Stomach smooth muscle (tissue), 2 donors: ENCODE data around the gene MYOZ3.

Experiments used
- H3K27ac ChIP-seq: one replicate; pipeline ENCODE4 v1.7.0; 2013; ENCODE audit warnings: mild to moderate bottlenecking, low read length, inconsistent platforms
- H3K27me3 ChIP-seq, 2 donors: one replicate each; pipeline ENCODE4 v1.7.0; 2013; ENCODE audit warnings: low read length in 2 of 2; ENCODE audit not compliant: insufficient read depth in 2 of 2, control insufficient read depth in 1 of 2
- H3K36me3 ChIP-seq, 2 donors: one replicate each; pipeline ENCODE4 v1.7.0; 2013; ENCODE audit warnings: low read length in 2 of 2; ENCODE audit not compliant: control insufficient read depth in 2 of 2, insufficient read depth in 2 of 2
- H3K4me1 ChIP-seq: one replicate; pipeline ENCODE4 v1.7.0; 2013; ENCODE audit warnings: low read length; ENCODE audit not compliant: control insufficient read depth, insufficient read depth
- H3K4me3 ChIP-seq, 2 donors: one replicate each; pipeline ENCODE4 v1.7.0; 2013; ENCODE audit warnings: low read length in 2 of 2
- H3K9ac ChIP-seq, 2 donors: one replicate each; pipeline ENCODE4 v1.7.0; 2013; ENCODE audit warnings: low read length in 2 of 2, mild to moderate bottlenecking in 1 of 2
- H3K9me3 ChIP-seq, 2 donors: one replicate each; pipeline ENCODE4 v1.7.0; 2013; ENCODE audit warnings: low read length in 2 of 2; ENCODE audit not compliant: control insufficient read depth in 2 of 2
- donor health status: healthy.
- donor health status: Pancreatic carcinoma.

The MYOZ3 gene

DNA sequence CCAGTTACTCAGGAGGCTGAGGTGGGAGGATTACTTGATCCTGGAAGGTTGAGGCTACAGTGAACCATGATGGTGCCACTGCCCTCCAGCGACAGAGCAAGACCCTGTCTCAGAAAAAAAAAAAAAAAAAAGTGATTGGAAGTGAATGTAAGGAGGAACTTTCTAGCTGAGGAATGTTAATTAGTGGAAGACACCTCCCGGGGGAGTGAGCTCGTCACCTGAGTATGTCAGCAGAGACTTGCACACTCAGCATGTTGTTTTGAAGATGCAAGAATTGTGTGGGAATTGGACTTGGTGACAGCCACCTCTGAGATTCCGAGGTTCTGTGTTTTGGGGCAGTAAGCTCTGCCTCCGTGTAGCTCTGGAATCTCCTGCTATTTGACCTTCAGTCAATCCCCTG, 17.0 kb upstream of the MYOZ3 start:
- Histone ChIP-seq H3K27me3 (no peaks in the 10 kb centered on the region), H3K36me3 (peaks cover 8% of the 10 kb centered on the region in 2 donors), H3K9ac (peak overlapping the region in 1 of 2 donors; percentile 36), H3K4me1 (peaks cover 77% of the 10 kb centered on the region), H3K4me3 (no peak overlapping the region), H3K27ac (peak overlapping the region; percentile 55), H3K9me3 (no peaks in the 10 kb centered on the region)

DNA sequence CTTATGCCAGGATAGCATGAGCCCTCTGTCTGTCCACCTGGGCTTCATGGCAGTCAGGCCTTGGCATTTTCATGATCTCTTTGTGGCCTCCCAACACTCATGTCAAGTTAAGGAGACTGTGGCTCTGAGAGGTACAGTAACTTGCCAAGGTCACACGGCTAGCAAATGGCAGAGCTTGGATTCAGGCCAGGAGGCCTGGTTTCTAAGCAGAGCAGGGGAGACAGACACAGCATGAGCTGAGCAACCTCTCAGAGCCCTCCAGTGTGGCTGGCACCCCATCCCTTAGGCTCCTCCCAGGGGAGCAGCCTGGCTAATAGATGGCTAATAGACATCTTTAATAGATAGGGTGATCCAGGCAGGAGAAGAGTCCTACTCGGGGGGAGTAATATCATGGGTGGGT, 16.5 kb upstream of the MYOZ3 start:
- H3K36me3 ChIP-seq, result peaks cover 8 to 11% of the 10 kb centered on the region in 2 donors
- peaks cover 73% of the 10 kb centered on the region for H3K4me1 ChIP-seq
- no peaks in the 10 kb centered on the region for H3K9me3 ChIP-seq
- H3K27me3 ChIP-seq, result no peaks in the 10 kb centered on the region
- H3K9ac ChIP-seq, result peak overlapping the region; percentile 0 to 36
- H3K4me3 ChIP-seq, result peak overlapping the region in 1 of 2 donors; percentile 35
- peak overlapping the region; percentile 55 for H3K27ac ChIP-seq

DNA sequence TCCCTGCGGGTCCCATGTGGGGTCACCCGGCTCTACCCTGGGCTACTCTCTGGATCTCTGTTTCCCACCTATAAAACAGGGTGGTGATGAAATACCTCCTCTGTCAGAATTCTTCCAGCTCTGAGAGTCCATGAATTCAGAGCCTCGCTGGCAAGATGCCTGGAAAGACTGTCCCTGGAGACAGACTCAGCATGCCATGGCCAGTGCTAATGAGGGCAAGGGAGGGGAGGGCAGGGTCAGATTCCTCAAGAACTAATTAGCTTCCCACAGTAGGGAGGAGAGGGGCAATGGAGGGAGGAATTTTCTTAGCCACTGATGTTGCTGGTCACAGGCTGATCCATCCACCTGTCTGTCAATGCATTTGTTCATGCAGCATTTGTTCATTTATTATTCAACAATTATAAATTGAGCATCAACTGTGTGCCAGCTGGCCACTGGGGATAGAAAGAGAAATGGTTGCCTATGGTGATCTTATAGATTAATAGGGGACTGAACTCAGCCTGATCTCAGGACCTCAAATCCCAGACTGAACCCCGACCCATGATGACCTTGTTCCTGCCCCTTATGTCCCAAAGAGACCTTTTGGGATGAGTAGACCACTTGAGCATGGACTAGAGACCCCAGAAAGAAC, 15.9 kb upstream of the MYOZ3 start:
- H3K36me3 ChIP-seq, result peaks cover 8 to 15% of the 10 kb centered on the region in 2 donors
- H3K9me3 ChIP-seq, result no peaks in the 10 kb centered on the region
- peak overlapping the region; percentile 55 for H3K27ac ChIP-seq
- H3K4me1 ChIP-seq, result peaks cover 70% of the 10 kb centered on the region
- no peaks in the 10 kb centered on the region for H3K27me3 ChIP-seq
- peak overlapping the region; percentile 0 to 47 for H3K9ac ChIP-seq
- H3K4me3 ChIP-seq, result peak overlapping the region in 1 of 2 donors; percentile 35

DNA sequence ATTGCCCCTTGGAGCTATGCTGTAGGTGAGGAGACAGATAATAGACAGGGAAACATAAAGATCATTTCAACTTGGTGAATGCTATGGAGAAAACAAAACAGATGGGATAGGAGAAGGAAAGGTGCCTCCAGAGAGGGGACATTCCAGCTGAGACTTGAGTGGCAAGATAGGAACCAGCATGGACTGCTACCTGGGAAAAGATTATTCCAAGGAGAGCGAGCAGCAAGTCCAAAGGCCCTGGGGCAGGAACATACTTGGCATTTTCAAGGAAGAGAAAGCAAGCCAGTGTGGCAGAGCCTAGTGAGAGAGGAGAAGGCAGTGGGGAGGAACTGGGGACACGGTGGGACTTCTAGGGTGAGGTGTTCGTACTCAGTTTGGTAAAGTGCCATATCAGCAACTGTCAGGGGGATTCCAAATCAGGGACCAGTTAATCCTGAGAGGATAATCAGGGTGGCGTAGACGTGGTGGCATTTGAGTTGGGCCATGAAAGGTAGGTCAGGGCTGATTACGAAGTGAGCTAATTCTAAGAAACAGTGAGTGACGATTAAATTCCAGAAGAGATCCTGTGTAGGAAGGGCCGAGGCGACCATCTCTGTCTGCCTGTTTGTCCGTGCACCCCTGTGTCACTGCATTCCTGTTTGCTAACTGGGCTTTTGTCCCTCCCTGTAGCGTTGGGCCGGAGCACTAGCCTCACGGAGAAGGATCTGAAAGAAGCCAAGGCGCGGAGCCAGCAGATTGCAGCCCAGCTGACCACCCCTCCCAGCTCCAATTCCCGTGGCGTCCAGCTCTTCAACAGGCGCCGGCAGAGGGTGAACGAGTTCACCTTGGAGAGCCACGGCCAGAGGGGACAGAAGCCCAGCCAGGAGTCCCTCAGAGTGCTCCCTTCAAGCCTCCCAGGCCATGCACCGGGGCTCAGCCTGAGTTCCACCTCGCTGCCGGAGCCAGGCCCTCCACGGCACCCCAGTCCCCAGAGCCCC, 13.5 kb upstream of the MYOZ3 start:
- H3K27ac ChIP-seq, result no peak overlapping the region
- peak overlapping the region in 1 of 2 donors; percentile 29 for H3K4me3 ChIP-seq
- peaks cover 60% of the 10 kb centered on the region for H3K4me1 ChIP-seq
- H3K9ac ChIP-seq, result no peak overlapping the region
- H3K27me3 ChIP-seq, result no peaks in the 10 kb centered on the region
- H3K9me3 ChIP-seq, result no peaks in the 10 kb centered on the region
- peaks cover 8 to 20% of the 10 kb centered on the region in 2 donors for H3K36me3 ChIP-seq

GRCh38 chr5:150648294-150649107, 12.6 kb upstream of the MYOZ3 start:
- Histone ChIP-seq H3K36me3 (peaks cover 8 to 20% of the 10 kb centered on the region in 2 donors), H3K4me3 (no peak overlapping the region), H3K4me1 (peaks cover 61% of the 10 kb centered on the region), H3K9ac (no peak overlapping the region), H3K9me3 (no peaks in the 10 kb centered on the region), H3K27me3 (no peaks in the 10 kb centered on the region), H3K27ac (no peak overlapping the region)

DNA sequence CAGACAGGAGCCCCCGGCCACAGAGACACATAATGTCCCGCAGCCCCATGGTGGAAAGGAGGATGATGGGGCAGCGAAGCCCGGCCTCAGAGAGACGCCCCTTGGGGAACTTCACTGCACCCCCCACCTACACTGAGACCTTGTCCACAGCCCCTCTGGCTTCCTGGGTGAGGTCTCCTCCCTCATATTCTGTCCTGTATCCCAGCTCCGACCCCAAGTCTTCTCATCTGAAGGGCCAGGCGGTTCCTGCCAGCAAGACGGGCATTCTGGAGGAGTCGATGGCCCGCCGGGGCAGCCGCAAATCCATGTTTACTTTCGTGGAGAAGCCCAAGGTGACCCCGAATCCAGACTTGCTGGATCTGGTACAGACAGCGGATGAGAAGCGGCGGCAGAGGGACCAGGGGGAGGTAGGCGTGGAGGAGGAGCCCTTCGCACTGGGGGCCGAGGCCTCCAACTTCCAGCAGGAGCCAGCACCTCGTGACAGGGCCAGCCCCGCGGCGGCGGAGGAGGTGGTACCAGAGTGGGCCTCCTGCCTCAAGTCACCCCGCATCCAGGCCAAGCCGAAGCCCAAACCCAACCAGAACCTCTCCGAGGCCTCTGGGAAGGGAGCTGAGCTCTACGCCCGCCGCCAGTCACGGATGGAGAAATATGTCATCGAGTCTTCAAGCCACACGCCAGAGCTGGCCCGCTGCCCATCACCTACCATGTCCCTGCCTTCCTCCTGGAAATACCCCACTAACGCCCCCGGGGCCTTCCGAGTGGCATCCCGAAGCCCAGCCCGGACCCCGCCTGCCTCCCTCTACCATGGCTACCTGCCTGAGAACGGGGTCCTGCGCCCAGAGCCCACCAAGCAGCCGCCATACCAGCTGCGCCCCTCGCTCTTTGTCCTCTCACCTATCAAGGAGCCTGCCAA, 11.7 kb upstream of the MYOZ3 start:
- no peaks in the 10 kb centered on the region for H3K9me3 ChIP-seq
- H3K9ac ChIP-seq, result no peak overlapping the region
- H3K4me3 ChIP-seq, result no peak overlapping the region
- H3K27me3 ChIP-seq, result no peaks in the 10 kb centered on the region
- peaks cover 8 to 20% of the 10 kb centered on the region in 2 donors for H3K36me3 ChIP-seq
- no peak overlapping the region for H3K27ac ChIP-seq
- H3K4me1 ChIP-seq, result peaks cover 58% of the 10 kb centered on the region

DNA sequence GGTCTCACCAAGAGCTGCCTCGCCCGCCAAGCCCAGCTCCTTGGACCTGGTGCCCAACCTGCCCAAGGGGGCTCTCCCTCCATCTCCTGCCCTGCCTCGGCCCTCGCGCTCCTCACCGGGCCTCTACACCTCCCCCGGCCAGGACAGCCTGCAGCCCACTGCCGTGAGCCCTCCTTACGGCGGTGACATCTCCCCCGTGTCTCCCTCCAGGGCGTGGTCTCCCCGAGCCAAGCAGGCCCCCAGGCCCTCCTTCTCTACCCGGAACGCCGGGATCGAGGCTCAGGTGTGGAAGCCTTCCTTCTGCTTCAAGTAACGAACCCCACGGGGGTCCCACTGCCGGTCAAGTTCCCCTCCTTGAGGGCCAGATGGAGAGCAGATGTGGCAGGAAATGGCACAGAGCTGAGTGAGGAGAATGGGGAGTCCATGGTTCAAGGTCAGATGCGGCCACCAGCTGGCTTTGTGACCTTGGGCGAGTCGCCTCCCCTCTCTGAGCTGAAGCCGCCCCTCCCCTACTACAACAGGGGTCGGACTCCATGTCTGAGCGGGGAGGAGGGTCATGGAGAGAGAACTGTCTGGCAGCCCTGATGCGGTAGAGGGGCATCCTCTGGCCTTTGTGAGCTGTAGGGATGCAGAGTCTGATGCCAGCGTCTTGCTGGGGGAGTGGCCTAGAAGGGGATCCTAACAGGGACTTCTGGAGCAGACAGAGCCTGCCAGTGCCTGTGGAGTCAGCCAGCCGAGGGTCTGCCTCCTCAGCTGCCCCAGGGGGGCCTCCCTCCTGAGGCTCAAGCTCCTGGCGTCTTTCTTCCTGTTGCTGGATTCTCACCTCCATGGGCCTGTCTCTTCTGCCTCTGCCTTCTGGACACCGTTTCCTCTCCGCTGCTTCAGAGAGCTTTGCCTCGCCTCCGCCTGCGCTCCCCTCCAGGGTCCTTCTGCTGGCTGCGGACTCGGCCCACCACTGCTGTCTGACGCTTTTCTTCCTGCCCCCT, 10.7 kb upstream of the MYOZ3 start:
- Histone ChIP-seq H3K4me3 (no peak overlapping the region), H3K36me3 (peaks cover 8 to 20% of the 10 kb centered on the region in 2 donors), H3K9me3 (no peaks in the 10 kb centered on the region), H3K9ac (no peak overlapping the region), H3K4me1 (peaks cover 50% of the 10 kb centered on the region), H3K27ac (no peak overlapping the region), H3K27me3 (no peaks in the 10 kb centered on the region)

DNA sequence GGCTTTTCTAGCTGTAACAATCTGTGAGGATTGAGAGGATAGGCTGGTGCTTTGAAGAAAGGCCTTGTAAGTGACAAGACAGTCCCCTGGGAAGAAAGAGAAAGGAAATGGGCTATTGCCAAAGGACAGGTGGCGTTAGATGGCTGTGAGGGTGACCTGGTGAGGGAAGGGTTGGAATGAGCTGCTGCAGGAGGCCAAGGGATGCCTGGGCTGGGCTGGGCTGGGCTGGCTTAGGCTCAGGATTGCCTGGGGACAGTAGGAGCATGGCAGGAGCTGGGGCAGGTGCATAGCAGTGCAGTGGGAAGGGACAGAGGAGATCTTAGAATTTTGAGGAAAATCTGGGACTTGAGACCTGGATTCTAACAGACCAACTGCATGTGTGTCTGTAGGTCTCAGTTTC, 9.7 kb upstream of the MYOZ3 start:
- peaks cover 8 to 20% of the 10 kb centered on the region in 2 donors for H3K36me3 ChIP-seq
- H3K9ac ChIP-seq, result no peak overlapping the region
- peaks cover 51% of the 10 kb centered on the region for H3K4me1 ChIP-seq
- no peak overlapping the region for H3K27ac ChIP-seq
- H3K9me3 ChIP-seq, result no peaks in the 10 kb centered on the region
- no peaks in the 10 kb centered on the region for H3K27me3 ChIP-seq
- no peak overlapping the region for H3K4me3 ChIP-seq
